Measurements from ENCODE around the gene CERK. TPM values are rescaled to one million over a fixed set of nuclear protein-coding genes. Genes with fewer than 3 reads are reported as not detected.
"Not testable (repeated sequence)": the region's sequence is repeated elsewhere in the genome, so short reads cannot be mapped to it uniquely, and the experiment has no call there.

Gene CERK
- total RNA-seq, 3 donors from 2014 or later, result 23.3 to 37.3 (median 26.5) TPM

DNA sequence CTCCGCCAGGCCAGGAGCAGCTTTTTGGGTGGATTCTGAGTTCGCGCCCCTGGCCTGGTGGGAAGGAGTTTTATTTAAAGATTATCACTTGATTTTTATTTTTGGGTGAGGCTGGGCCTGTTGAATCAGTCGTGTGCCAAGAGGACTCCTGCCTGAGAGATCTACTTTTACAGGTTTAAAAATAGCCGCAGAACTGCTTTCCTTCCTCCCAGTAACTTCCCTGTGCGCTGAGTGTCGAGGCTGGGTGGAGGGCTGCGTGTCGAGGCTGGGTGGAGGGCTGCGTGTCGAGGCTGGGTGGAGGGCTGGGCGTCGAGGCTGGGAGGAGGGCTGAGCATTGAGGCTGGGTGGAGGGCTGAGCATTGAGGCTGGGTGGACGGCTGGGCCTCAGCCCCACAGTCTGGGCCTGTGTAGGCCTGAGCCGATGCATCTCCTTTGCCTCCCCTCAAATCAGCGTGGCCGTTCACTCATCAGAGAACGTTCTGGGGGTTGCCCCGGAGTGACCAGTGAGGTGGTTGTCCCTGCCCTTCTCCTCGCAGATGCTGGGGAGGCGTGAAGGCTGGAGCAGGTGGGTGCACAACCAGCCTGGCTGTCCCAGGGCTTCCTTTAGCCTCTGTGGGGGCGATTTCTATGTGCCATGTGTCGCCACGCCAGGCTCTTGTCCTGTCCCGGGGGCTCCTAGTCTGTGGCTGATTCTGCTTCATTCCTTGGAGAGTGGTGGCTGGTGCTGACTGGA lies 87.8 kb downstream of the CERK start:
- peak overlapping the region in 1 of 2 donors; percentile 64 for H3K27ac ChIP-seq
- H3K4me1 ChIP-seq, result peaks cover 0 to 10% of the 10 kb centered on the region in 2 donors

DNA sequence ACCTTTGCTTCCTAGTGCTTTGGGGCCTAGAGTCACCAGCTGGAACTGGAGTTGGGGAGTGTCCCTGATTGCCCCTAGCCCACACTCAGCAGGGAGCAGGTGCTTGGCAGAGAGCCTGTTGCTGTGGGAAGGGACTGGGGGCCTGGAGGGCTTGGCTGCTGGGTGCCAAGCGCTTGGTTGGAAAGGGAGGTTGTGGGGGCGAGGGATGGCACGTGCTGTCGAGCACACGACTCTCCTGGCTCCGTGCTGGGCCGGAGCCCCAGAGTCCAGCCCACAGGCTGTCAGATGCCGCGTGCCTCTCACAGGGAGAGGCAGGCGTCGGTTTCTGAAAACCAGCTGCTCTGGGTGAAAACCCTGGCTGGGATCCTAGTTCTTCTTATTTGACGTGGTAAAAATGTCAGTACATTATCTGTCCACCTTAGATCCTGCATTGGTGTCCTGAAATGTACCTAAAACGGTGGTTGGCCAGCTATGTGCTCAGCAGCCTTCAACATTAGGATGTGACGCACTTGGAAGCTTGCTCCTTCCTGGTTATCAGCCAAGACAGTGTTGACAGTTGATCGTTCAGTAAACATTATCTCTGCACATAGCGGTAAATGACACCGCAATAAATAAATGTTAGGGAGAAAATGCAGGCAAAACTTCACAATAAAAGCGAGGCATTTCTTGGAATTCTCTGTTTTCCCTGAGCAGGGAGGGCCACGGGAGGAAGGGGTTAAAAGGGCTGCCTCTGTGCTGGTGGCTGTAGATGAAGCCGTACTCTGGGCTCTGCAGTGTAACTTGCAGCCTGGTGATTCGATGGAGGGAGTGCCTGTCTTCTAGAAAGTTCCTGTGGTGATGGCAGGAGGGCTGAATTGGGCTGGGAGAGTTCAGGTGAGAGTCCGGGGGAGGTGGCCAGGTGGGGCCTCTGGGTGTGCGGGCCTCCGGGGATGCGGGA lies 88.6 kb downstream of the CERK start:
- intact Hi-C loops (cut with DNase I; ENCODE audit: low total_unique reads), result loop anchor here (5.0 kb wide), 1 partner anchor 363 kb away; no protein-coding TSS in a partner anchor
- no peak for DNase-seq (ENCODE audit: low spot score in 2 of 2)
- Histone ChIP-seq H3K27ac (peak overlapping the region; percentile 18 to 64), H3K36me3 (no peaks in the 10 kb centered on the region), H3K27me3 (no peaks in the 10 kb centered on the region), H3K4me3 (peak overlapping the region in 1 of 3 donors; percentile 5), H3K9me3 (no peaks in the 10 kb centered on the region), H3K4me1 (peaks cover 0 to 10% of the 10 kb centered on the region in 2 donors)
- TF ChIP-seq POLR2A (IDR thresholded peaks at IDR 0.05) (no peak), POLR2AphosphoS5 (IDR thresholded peaks at IDR 0.05) (no peak)
- TF ChIP-seq, protein P1, sequence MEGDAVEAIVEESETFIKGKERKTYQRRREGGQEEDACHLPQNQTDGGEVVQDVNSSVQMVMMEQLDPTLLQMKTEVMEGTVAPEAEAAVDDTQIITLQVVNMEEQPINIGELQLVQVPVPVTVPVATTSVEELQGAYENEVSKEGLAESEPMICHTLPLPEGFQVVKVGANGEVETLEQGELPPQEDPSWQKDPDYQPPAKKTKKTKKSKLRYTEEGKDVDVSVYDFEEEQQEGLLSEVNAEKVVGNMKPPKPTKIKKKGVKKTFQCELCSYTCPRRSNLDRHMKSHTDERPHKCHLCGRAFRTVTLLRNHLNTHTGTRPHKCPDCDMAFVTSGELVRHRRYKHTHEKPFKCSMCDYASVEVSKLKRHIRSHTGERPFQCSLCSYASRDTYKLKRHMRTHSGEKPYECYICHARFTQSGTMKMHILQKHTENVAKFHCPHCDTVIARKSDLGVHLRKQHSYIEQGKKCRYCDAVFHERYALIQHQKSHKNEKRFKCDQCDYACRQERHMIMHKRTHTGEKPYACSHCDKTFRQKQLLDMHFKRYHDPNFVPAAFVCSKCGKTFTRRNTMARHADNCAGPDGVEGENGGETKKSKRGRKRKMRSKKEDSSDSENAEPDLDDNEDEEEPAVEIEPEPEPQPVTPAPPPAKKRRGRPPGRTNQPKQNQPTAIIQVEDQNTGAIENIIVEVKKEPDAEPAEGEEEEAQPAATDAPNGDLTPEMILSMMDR (IDR thresholded peaks at IDR 0.05), result no peak

More for the DNA sequence above, 87.8 kb downstream of the CERK start:
- Histone ChIP-seq H3K27me3 (no peaks in the 10 kb centered on the region), H3K4me3 (no peak overlapping the region), H3K36me3 (no peaks in the 10 kb centered on the region), H3K9me3 (no peaks in the 10 kb centered on the region)
- DNase-seq (ENCODE audit: low spot score in 2 of 2), result no peak
- TF ChIP-seq POLR2A (IDR thresholded peaks at IDR 0.05) (no peak), POLR2AphosphoS5 (IDR thresholded peaks at IDR 0.05) (no peak)
- TF ChIP-seq, protein P1 (IDR thresholded peaks at IDR 0.05), result no peak
- intact Hi-C loops (cut with DNase I; ENCODE audit: low total_unique reads), result loop anchor here (5.0 kb wide), 1 partner anchor 362 kb away; no protein-coding TSS in a partner anchor

GRCh38 chr22:46648225-46648820 lies 89.7 kb downstream of the CERK start:
- intact Hi-C loops (cut with DNase I; ENCODE audit: low total_unique reads); H3K9me3 ChIP-seq; H3K36me3 ChIP-seq; H3K27ac ChIP-seq; H3K4me3 ChIP-seq; DNase-seq (ENCODE audit: low spot score in 2 of 2); H3K27me3 ChIP-seq: not testable (repeated sequence)
- peaks cover 0 to 10% of the 10 kb centered on the region in 2 donors for H3K4me1 ChIP-seq

GRCh38 chr22:46646531-46647215 lies 91.4 kb downstream of the CERK start:
- no peak for DNase-seq (ENCODE audit: low spot score in 2 of 2)
- Histone ChIP-seq H3K4me3 (no peak overlapping the region), H3K27me3 (no peaks in the 10 kb centered on the region), H3K9me3 (no peaks in the 10 kb centered on the region), H3K36me3 (no peaks in the 10 kb centered on the region), H3K4me1 (peaks cover 0 to 3% of the 10 kb centered on the region in 2 donors), H3K27ac (no peak overlapping the region)
- intact Hi-C loops (cut with DNase I; ENCODE audit: low total_unique reads), result no loop called here
- no peak for TF ChIP-seq POLR2AphosphoS5 (IDR thresholded peaks at IDR 0.05)

DNA sequence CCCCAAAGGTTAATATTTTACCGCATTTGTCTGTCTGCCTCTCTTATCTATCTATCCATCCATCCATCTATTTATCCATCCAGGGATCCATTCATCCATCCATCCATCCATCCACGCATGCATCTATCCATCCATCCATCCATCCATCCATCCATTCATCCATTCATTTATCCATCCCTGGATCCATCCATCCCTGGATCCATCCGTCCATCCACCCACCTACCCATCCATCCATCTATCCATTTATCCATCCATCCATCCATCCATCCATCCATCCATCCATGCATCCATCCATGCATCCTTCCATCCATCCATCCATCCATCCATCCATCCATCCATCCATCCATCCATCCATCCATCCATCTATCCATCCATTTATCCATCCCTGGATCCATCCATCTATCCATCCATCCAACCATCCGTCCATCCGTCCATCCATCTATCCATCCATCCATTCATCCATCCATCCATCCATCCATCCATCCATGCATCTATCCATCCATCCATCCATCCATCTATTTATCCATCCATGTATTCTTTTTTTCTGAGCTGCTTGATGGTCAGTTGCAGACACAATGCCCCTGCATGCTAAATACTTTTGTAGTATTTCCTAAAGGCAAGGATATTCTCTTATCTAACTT lies 95.1 kb downstream of the CERK start:
- H3K9me3 ChIP-seq; H3K27me3 ChIP-seq; H3K4me1 ChIP-seq; intact Hi-C loops (cut with DNase I; ENCODE audit: low total_unique reads); H3K36me3 ChIP-seq; H3K4me3 ChIP-seq; DNase-seq (ENCODE audit: low spot score in 2 of 2); H3K27ac ChIP-seq: not testable (repeated sequence)

DNA sequence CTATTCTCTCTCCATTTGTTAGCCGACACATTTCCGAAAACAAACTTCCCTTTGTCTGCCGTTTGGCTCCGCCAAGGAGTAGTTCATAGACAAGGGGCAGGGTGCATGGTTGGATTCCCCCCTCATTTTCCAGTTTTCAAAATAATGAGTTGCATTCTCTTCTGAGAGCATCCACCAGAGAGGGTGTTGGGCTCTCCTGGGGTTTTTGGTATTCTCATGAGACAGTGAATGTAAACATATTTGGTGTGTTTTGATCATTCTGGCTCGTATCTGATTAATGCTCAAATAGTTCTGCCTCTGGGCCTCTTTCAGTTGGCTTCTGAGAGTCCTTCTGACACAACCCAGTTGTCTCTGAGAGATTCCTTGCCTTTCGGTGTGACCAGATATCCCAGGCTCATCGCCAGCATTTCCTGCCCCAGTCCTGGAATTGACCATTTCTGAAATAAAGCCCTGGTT lies 96.2 kb downstream of the CERK start:
- H3K4me3 ChIP-seq, result no peak overlapping the region
- no peak for DNase-seq (ENCODE audit: low spot score in 2 of 2)
- no peaks in the 10 kb centered on the region for H3K27me3 ChIP-seq
- H3K36me3 ChIP-seq, result no peaks in the 10 kb centered on the region
- TF ChIP-seq, protein P1 (IDR thresholded peaks at IDR 0.05), result no peak
- TF ChIP-seq POLR2A (IDR thresholded peaks at IDR 0.05), result no peak
- TF ChIP-seq POLR2AphosphoS5 (IDR thresholded peaks at IDR 0.05), result no peak
- H3K9me3 ChIP-seq, result no peaks in the 10 kb centered on the region
- intact Hi-C loops (cut with DNase I; ENCODE audit: low total_unique reads), result no loop called here
- H3K4me1 ChIP-seq, result no peaks in the 10 kb centered on the region
- H3K27ac ChIP-seq, result peak overlapping the region; percentile 4 to 54
